Tibial artery (tissue), 4 donors: ENCODE measurements around the gene CSMD2.

Source experiments
- DNase-seq, 2 donors: peaks; one replicate each; pipeline ENCODE4 v3.0.0-alpha.2; 2019
- H3K27ac ChIP-seq, 2 donors: fragments of 200-600 bp; sonication (generic) in 1 of 2; 1 replicate in 1 of 2; 2 replicates in 1 of 2; pipeline ENCODE4 v1.5.1; 2018 to 2019; ENCODE audit warnings: mild to moderate bottlenecking in 1 of 2
- H3K27me3 ChIP-seq, 2 donors: fragments of 200-600 bp; sonication (generic) in 1 of 2; one replicate each; pipeline versions ENCODE4 v1.5.1 to v1.6.0; 2016 to 2019
- H3K36me3 ChIP-seq, 3 donors: fragments of 200-600 bp; sonication (generic) in 2 of 3; one replicate each; pipeline ENCODE4 v1.5.1; 2016 to 2019; ENCODE audit warnings: mild to moderate bottlenecking in 2 of 3
- H3K4me1 ChIP-seq, 4 donors: fragments of 200-600 bp; sonication (generic) in 2 of 4; 1 replicate in 3 of 4; 2 replicates in 1 of 4; pipeline ENCODE4 v1.5.1; 2016 to 2019
- H3K4me3 ChIP-seq, 2 donors: fragments of 200-600 bp; sonication (generic) in 1 of 2; 1 replicate in 1 of 2; 2 replicates in 1 of 2; pipeline ENCODE4 v1.5.1; 2018 to 2019; ENCODE audit warnings: mild to moderate bottlenecking in 2 of 2
- H3K9me3 ChIP-seq, 3 donors: fragments of 200-600 bp; sonication (generic) in 1 of 3; one replicate each; pipeline ENCODE4 v1.5.1; 2016 to 2019
- intact Hi-C: fragments of 100-400 bp; cut with DNase I; formaldehyde crosslinking; loops from one replicate; pipeline ENCODE4 v1.15.0; 2023; ENCODE audit warnings: low total_unique reads
- TF ChIP-seq, protein P1 (sequence below), 2 experiments: fragments of 200-600 bp in 1 of 2; fragments of 450-650 bp in 1 of 2; IDR thresholded peaks; one replicate each; pipeline ENCODE4 v1.5.1; 2017 to 2019; ENCODE audit warnings: antibody characterized with exemption in 2 of 2, mild to moderate bottlenecking in 1 of 2, moderate library complexity in 1 of 2

CSMD2 gene

GRCh38 chr1:33532936-33533335, 632.1 kb downstream of the CSMD2 start:
- Histone ChIP-seq H3K27me3 (no peaks in the 10 kb centered on the region), H3K27ac (no peak overlapping the region), H3K9me3 (no peaks in the 10 kb centered on the region), H3K4me3 (no peak overlapping the region), H3K4me1 (no peaks in the 10 kb centered on the region), H3K36me3 (no peaks in the 10 kb centered on the region)
- intact Hi-C loops, result no loop called here
- TF ChIP-seq, protein P1, sequence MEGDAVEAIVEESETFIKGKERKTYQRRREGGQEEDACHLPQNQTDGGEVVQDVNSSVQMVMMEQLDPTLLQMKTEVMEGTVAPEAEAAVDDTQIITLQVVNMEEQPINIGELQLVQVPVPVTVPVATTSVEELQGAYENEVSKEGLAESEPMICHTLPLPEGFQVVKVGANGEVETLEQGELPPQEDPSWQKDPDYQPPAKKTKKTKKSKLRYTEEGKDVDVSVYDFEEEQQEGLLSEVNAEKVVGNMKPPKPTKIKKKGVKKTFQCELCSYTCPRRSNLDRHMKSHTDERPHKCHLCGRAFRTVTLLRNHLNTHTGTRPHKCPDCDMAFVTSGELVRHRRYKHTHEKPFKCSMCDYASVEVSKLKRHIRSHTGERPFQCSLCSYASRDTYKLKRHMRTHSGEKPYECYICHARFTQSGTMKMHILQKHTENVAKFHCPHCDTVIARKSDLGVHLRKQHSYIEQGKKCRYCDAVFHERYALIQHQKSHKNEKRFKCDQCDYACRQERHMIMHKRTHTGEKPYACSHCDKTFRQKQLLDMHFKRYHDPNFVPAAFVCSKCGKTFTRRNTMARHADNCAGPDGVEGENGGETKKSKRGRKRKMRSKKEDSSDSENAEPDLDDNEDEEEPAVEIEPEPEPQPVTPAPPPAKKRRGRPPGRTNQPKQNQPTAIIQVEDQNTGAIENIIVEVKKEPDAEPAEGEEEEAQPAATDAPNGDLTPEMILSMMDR (IDR thresholded peaks at IDR 0.05), result no peak
- DNase-seq, result no peak

GRCh38 chr1:33532250-33532649, 632.8 kb downstream of the CSMD2 start:
- no peaks in the 10 kb centered on the region for H3K27me3 ChIP-seq
- no peaks in the 10 kb centered on the region for H3K4me1 ChIP-seq
- no peaks in the 10 kb centered on the region for H3K9me3 ChIP-seq
- no peak overlapping the region for H3K4me3 ChIP-seq
- H3K36me3 ChIP-seq, result no peaks in the 10 kb centered on the region
- no peak overlapping the region for H3K27ac ChIP-seq
- TF ChIP-seq, protein P1 (IDR thresholded peaks at IDR 0.05), result no peak
- no peak for DNase-seq
- intact Hi-C loops, result no loop called here

DNA sequence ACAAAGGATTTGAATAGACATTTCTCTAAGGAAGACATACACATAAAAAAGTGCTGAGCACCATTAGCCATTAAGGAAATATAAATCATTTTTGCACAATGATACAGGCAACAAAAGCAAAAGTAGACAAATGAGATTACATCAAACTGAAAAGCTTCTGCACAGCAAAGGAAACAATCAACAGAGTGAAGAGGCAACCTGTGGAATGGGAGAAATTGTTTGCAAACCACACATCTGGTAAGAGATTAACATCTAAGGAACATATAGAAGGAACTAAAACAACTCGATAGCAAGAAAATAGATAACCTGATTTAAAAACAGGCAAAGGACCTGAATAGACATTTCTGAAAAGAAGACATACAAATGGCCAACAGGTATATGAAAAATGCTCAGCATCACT, 635.1 kb downstream of the CSMD2 start:
- H3K27me3 ChIP-seq, result no peaks in the 10 kb centered on the region
- H3K9me3 ChIP-seq, result no peaks in the 10 kb centered on the region
- H3K4me1 ChIP-seq, result no peaks in the 10 kb centered on the region
- no peaks in the 10 kb centered on the region for H3K36me3 ChIP-seq
- H3K4me3 ChIP-seq, result no peak overlapping the region
- intact Hi-C loops, result no loop called here
- no peak for DNase-seq
- TF ChIP-seq, protein P1 (IDR thresholded peaks at IDR 0.05), result no peak
- no peak overlapping the region for H3K27ac ChIP-seq

DNA sequence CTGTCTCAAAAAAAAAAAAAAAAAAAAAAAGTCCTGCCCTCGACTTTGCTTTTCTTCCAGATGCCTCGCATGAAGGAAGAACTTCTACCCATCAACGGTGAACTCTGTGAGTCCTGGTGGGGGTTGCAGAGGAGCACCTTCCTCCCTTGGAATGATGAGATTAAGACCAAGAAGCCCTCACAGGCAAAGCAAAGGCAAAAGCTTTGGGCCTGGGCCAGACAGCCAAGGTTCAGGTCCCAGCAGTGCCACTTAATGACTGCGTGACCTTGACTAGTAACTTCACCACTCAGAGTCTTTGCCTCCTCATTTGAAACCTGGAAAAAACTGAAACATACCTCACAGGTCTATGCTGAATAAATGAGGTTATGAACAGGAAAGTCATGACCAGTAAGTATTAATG, 637.1 kb downstream of the CSMD2 start:
- no peak for DNase-seq
- Histone ChIP-seq H3K36me3 (no peaks in the 10 kb centered on the region), H3K27me3 (no peaks in the 10 kb centered on the region), H3K9me3 (no peaks in the 10 kb centered on the region), H3K4me1 (no peaks in the 10 kb centered on the region), H3K27ac (no peak overlapping the region), H3K4me3 (no peak overlapping the region)
- intact Hi-C loops, result no loop called here
- TF ChIP-seq, protein P1 (IDR thresholded peaks at IDR 0.05), result no peak

- TF ChIP-seq, protein P1 (IDR thresholded peaks at IDR 0.05), result no peak
- intact Hi-C loops, result no loop called here
- Histone ChIP-seq H3K27me3 (peaks cover 0 to 3% of the 10 kb centered on the region in 2 donors), H3K36me3 (no peaks in the 10 kb centered on the region), H3K4me3 (no peak overlapping the region), H3K9me3 (no peaks in the 10 kb centered on the region), H3K4me1 (no peaks in the 10 kb centered on the region), H3K27ac (no peak overlapping the region)
- DNase-seq, result no peak
Observed at GRCh38 chr1:33524586-33524985, 640.4 kb downstream of the CSMD2 start.

DNA sequence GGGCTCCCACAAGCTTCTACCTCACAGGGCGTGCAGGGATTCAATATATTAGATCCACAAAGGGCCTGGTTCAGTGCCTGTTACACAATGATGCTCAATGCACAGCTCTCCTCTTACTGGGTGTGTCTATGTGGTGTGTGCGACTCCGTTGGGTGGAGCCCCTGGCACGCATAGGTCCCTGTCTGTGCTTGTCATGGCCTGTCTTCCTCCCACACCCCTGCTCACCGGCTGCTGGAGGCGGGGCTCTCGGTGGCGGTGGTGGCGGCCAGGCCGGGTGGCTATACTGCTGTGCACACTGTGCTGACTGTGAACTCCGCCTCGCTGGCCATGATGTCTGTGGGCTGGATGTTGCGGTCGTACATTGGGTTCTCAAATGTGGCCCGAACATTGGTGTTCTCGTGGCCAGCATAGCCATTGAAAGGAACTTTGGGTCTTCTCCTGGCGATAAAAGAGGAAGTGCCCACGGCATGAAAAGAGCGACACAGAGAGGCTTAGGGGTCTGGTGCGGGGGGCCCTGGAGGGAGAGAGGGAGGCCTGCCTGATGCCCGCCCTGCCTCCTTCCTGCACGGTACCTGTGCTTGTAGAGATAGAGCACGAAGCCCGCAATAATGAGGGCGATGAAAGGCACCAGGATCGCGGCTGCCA, 645.7 kb downstream of the CSMD2 start:
- H3K4me3 ChIP-seq, result no peak overlapping the region
- no peaks in the 10 kb centered on the region for H3K4me1 ChIP-seq
- intact Hi-C loops, result no loop called here
- H3K9me3 ChIP-seq, result no peaks in the 10 kb centered on the region
- no peaks in the 10 kb centered on the region for H3K36me3 ChIP-seq
- TF ChIP-seq, protein P1 (IDR thresholded peaks at IDR 0.05), result no peak
- peaks cover 0 to 3% of the 10 kb centered on the region in 2 donors for H3K27me3 ChIP-seq
- no peak for DNase-seq
- no peak overlapping the region for H3K27ac ChIP-seq
